AG04449 (cell line): ENCODE data around the gene DDHD1.

Experiments used
- CTCF ChIA-PET: fragments of 350-600 bp; formaldehyde crosslinking; extraction: SDS; loops from one replicate; lab custom pipeline; 2021; ENCODE audit warnings: antibody characterized with exemption; lab: Yijun Ruan, JAX
- POLR2A ChIA-PET: fragments of 400-600, 350-600 bp; formaldehyde crosslinking; extraction: SDS; loops from one replicate; lab custom pipeline; 2020; ENCODE audit warnings: antibody characterized with exemption, inconsistent platforms; lab: Yijun Ruan, JAX
- DNase-seq: peaks from one replicate; pipeline ENCODE4 v3.0.0-alpha.2; 2010; ENCODE audit warnings: low read depth, low spot score
- H3K4me3 ChIP-seq: 2 replicates; pipeline ENCODE4 v1.5.1; 2011; ENCODE audit warnings: low read depth, mild to moderate bottlenecking, control low read depth, low read length
- TF ChIP-seq, protein P1 (sequence below): IDR thresholded peaks from one replicate; pipeline ENCODE4 v1.5.1; 2011; ENCODE audit warnings: mild to moderate bottlenecking, moderate library complexity, low read length, control low read depth, inconsistent platforms; ENCODE audit not compliant: insufficient read depth; ENCODE audit errors: missing control alignments

The DDHD1 gene

DNA sequence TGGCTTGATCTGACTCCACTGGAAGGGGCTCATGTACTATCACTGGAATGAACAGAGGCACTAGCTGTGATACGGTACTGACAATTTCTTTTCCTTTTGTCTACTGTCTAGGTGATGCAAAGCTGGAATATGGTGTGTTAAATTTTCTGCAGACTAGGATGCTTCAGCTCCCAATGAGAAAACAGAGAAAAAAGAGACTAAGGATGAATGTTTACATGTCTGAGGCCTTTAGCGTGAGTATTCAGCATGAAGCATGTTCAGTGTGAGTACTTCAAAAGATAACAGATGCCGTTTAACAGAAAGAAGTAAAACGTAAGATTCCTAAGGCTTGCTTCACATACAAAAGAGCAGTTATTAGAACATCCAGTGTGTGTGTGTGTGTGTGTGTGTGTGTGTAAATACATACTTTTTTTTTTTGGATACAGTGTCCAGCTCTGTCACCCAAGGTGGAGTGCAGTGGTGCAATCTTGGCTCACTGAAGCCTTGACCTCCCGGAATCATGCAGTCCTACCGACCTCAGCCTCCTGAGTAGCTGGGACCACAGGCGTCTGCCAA, 110.0 kb downstream of the DDHD1 start:
- no peak for DNase-seq
- TF ChIP-seq, protein P1, sequence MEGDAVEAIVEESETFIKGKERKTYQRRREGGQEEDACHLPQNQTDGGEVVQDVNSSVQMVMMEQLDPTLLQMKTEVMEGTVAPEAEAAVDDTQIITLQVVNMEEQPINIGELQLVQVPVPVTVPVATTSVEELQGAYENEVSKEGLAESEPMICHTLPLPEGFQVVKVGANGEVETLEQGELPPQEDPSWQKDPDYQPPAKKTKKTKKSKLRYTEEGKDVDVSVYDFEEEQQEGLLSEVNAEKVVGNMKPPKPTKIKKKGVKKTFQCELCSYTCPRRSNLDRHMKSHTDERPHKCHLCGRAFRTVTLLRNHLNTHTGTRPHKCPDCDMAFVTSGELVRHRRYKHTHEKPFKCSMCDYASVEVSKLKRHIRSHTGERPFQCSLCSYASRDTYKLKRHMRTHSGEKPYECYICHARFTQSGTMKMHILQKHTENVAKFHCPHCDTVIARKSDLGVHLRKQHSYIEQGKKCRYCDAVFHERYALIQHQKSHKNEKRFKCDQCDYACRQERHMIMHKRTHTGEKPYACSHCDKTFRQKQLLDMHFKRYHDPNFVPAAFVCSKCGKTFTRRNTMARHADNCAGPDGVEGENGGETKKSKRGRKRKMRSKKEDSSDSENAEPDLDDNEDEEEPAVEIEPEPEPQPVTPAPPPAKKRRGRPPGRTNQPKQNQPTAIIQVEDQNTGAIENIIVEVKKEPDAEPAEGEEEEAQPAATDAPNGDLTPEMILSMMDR, result no peak
- no peak overlapping the region for H3K4me3 ChIP-seq
- ChIA-PET CTCF (interaction anchor here (0.9 to 1.8 kb wide), 2 partner anchors 8 to 11 kb away, joined by 3 to 12 read pairs; no protein-coding TSS in a partner anchor), POLR2A (no interaction called here)

DNA sequence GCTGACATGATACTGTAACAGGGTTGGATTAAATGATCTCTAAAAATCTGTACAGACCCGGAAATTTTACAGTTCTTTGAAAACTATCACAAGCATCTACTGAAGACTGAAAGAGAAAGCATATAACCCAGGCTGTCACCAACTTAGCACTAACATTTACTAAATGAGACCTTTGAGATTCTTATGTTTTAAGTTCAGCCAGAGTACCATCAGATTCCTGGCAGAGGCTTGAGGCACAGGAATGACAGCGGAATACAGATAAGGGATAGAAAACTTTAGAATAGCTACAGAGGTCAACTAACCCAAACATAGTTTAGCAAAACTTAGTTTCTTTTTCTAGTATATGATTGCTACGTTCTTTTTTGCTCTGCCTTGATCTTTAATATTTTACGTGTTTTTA, 110.6 kb downstream of the DDHD1 start:
- ChIA-PET CTCF (interaction anchor here (1.8 kb wide), 1 partner anchor 12 kb away, joined by 12 read pairs; no protein-coding TSS in a partner anchor), POLR2A (no interaction called here)
- TF ChIP-seq, protein P1, result no peak
- no peak for DNase-seq
- H3K4me3 ChIP-seq, result no peak overlapping the region

DNA sequence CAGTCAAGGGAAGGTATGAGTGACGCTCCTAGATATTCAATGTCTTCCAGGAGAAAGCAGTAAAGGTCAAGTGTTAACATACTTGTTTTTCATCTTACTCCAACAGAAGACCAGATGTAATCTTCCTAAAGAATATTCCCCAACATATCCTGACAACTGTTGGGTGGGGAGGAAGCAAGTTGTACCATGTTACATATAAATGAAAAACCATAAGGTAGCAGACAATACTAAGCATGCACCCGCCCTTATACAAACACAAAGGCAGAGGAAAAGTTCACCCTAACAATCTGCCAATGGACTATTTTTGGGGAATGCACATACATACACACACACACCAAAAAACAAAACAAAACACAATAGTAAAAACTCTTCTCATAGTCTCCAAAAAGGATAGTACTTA, 112.1 kb downstream of the DDHD1 start:
- ChIA-PET CTCF (interaction anchor here (0.8 to 1.9 kb wide), 3 partner anchors 13 to 30 kb away, joined by 3 to 6 read pairs (median 3); no protein-coding TSS in a partner anchor), POLR2A (no interaction called here)
- TF ChIP-seq, protein P1, result no peak
- no peak for DNase-seq
- H3K4me3 ChIP-seq, result no peak overlapping the region

DNA sequence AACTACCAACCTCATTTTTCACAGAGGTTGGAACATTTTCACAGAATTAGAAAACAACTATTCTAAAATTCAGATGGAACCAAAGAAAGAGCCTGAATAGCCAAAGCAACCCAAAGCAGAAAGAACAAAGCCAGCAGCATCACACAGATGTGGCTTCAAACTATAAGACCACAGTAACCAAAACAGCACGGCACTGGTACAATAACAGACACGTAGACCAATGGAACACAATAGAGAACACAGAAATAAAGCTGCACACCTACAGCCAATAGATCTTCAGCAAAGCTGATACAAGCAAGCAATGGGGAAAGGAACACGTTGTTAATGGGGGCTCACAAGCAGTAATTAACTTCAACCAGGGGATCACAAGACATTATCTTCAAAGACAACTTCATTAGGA, 114.5 kb downstream of the DDHD1 start:
- no peak overlapping the region for H3K4me3 ChIP-seq
- DNase-seq, result no peak
- ChIA-PET POLR2A (no interaction called here), CTCF (no interaction called here)
- TF ChIP-seq, protein P1, result no peak

DNA sequence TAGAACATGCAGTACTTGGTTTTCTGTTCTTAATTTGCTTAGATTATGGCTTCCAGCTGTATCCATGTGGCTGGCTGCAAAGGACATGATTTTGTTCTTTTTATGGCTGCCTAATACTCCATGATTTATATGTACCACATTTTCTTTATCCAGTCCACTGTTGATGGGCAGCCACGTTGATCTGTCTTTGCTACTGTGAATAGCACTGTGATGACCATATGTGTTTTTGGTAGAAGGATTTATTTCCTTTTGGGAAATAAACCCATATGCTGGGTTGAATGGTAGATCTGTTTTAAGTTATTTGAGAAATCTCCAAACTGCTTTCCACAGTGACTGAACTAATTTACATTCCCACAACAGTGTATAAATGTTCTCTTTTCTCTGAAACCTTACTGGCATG, 116.1 kb downstream of the DDHD1 start:
- ChIA-PET POLR2A (no interaction called here), CTCF (interaction anchor here (1.2 kb wide), 1 partner anchor 17 kb away, joined by 5 read pairs; no protein-coding TSS in a partner anchor)
- no peak for DNase-seq
- TF ChIP-seq, protein P1, result no peak
- no peak overlapping the region for H3K4me3 ChIP-seq

DNA sequence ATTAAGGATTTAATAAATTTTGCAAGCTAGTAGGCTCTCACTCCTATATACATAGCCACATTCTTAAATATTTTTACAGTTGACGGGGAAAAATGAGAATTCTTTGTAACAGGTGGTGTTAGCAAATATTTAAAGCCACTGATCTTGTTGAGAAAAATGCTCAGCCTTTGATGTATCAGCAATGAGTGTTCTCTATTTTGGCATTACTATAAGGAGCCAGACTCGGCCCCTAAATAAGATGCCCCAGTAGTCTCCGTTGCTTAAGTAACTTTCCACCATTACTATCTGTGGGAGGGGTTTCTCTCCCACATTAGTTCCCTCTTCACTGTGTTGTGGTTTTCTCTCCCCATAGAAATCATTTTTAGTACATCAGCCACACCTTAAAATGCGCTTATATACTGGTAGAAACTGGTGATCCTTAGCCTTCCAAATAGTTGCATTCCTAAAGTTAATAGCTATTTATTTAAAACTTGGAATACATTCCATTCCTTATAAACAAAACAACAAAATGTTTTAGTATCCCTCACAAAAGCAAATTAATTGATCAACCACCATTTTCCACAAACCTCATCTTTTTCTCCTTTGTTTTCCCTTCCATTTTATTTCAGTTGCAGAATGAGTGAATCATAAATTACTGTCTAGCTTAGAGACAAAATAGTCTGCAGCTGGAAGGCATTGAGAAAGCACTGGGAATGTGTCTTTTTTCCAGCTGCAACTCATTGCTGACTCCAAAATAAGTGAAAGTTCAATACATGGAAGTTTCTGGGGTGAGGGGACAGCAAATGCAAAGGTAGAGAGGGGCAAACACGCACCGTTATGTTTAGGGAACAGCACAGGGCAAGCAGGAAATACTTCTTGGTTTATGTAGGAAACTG, 117.5 kb downstream of the DDHD1 start:
- TF ChIP-seq, protein P1, result no peak
- CTCF ChIA-PET, result interaction anchor here (0.6 to 1.6 kb wide), 6 partner anchors 8 to 84 kb away, joined by 3 to 4 read pairs (median 3); no protein-coding TSS in a partner anchor
- POLR2A ChIA-PET, result interaction anchor here (0.9 kb wide), 1 partner anchor 84 kb away, joined by 3 read pairs; no protein-coding TSS in a partner anchor
- H3K4me3 ChIP-seq, result no peak overlapping the region
- DNase-seq, result no peak
